Stimulated activated CD8-positive, alpha-beta memory T cell treated with anti-CD3 and anti-CD28 coated beads, Interleukin-2, amount 100 ng/mL, for 48 hours (primary cell): ENCODE measurements around the gene MAD1L1.
"Not testable (repeated sequence)": the region's sequence is repeated elsewhere in the genome, so short reads cannot be mapped to it uniquely, and the experiment has no call there.

ENCODE experiments used
- DNase-seq, 2 donors: peaks; one replicate each; pipeline ENCODE4 v3.0.0-alpha.2; 2020; ENCODE audit warnings: low read depth in 2 of 2

MAD1L1 gene

GRCh38 chr7:2232766-2233520 is at the start of gene MAD1L1:
Gene MAD1L1, minus strand, starts transcription at chr7:2232945. Its CDS starts 2,812 bp downstream, at chr7:2230133.
- peak; percentile 85 for DNase-seq

DNA sequence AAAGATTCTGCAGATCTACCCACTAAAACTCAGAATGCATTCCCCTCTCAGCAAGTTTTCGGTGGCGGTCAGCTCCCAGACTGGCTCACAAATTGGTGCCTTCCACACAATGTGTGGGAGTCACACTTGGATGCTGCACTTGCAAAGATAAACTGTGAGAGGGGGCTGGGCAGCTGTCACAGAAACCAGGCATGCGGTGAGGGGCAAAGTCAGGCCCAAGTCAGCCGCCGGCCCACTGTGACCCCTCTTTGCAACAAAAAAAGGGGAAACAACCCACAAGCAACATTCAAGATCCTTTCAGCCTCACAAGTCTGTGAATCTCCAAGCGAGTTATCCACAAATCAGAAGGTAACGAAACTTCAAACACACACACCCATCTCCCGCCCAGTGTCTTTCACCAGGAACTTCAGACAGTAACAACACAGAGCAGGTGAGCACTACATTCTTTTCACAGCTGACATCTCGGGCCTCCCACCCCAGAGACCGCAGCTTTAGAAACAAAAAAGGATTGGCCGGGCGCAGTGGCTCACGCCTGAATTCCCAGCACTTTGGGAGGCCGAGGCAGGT is 49.5 kb upstream of the MAD1L1 start:
- DNase-seq: no peak

GRCh38 chr7:2281541-2281940 is 48.8 kb upstream of the MAD1L1 start:
- no peak for DNase-seq

DNA sequence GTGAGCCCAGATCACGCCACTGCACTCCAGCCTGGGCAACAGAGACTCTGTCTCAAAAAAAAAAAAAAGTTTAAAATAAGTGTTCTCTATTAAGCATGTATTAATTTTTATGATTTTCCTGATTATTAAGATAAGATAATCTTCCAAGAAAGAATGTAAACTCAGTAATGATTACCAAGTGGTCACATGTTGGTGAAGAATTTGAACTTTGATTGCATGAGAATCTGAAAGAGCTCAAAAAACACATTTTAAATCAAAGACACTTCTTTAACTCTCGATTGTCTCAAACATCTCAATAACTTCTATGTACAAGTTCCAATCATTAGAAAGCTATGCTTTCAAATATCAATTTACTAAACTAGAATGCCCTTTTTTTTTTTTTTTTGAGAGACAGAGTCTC is 47.7 kb upstream of the MAD1L1 start:
- no peak for DNase-seq

- DNase-seq: no peak
Measured at GRCh38 chr7:2279896-2280295, 47.2 kb upstream of the MAD1L1 start.

DNA sequence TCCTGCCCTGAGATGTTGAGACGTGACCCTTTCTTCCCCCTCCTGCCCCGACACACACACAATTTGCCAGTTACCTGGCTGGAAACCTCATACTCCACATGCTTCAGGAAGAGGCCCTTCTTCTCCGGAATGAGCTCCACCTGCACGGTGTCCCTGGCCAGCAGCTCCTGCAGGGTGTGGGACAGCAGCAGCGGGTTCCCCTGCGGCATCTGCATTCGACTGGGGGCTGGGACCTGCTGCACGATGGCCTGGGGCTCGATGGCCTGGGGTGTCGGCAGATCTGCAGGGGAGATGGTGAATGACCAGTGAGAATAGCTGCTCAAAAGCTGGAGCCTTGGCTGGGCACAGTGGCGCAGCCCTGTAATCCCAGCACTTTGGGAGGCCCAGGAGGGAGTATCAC is 45.3 kb upstream of the MAD1L1 start:
- DNase-seq: no peak

- no peak for DNase-seq
Measured at GRCh38 chr7:2276107-2276506, 43.4 kb upstream of the MAD1L1 start.

GRCh38 chr7:2275101-2275500 is 42.4 kb upstream of the MAD1L1 start:
- DNase-seq: no peak

DNA sequence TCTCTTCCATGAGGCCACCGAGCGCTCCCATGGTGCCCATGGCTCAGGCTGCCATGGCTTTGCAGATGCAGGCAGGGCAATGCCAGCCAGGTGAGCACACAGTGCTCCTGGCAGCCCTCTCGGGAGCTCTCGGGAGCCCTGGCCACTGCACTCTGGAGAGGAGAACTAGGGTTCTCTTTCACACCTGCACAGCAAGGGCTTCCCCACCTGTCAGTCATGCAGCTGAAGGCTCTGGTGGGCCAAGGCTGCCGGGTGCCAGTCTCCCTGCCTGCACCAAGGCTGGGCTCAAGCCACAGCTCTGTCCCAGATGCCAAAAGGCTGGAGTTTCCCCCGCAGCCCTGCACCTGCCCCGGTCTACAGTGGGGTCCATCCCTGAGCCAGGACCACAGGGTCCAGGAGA is 41.9 kb upstream of the MAD1L1 start:
- no peak for DNase-seq

GRCh38 chr7:2273866-2274265 is 41.1 kb upstream of the MAD1L1 start:
- no peak for DNase-seq

DNA sequence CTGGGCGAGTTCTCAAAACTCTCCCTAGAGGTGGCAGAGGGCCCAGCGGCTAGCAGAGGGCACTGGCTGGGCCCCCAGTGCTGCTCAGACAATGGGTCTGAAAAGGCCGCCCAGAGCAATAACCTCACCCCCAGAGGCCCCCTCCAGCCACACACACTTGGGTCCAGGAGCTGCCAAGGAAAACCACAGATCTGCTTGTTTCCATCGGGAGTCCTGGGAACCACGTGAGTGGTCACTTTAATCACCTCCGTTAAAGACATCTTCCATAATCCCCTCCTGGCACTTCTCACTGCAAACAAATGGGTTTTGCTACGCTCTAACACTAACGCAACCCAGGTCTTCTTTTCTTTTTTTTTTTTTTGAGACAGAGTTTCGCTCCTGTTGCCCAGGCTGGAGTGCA is 39.3 kb upstream of the MAD1L1 start:
- DNase-seq: no peak

DNA sequence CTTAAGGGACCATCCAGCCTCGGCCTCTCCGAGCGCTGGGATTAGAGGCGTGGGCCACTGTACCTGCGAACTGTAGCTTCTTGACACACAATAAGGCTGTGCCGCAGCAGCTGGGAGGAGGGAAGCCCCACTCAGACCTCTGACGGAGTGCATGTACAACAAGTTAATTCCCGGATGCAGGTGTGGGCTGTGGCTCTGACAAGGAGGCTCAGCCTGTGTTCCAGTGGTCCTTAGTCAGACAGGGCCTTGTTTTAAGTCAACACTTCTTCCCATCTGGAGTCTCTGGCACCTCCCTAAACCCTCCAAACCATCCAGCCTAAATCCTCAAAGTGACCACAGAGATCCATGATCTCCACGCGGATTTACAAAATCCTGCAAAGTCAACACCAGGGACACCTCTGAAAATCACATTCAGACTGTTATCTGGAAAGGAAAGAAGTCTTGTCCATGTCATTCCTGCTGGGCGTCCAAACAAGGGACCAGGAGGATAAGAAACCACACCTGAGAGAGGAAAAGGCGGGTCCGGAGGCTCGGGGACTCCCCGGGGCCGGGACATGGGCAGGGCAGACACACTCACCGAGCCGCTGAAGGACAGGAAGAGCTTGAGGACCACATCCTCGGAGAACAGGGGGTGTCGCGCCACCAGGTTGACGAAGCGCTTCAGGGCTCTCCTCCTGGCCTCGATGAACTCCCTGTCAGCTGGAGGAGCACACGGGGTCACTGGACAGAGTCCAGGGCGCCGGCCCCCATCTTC is 38.7 kb upstream of the MAD1L1 start:
- DNase-seq: no peak

- DNase-seq: no peak
Measured at GRCh38 chr7:2270495-2270894, 37.8 kb upstream of the MAD1L1 start.

DNA sequence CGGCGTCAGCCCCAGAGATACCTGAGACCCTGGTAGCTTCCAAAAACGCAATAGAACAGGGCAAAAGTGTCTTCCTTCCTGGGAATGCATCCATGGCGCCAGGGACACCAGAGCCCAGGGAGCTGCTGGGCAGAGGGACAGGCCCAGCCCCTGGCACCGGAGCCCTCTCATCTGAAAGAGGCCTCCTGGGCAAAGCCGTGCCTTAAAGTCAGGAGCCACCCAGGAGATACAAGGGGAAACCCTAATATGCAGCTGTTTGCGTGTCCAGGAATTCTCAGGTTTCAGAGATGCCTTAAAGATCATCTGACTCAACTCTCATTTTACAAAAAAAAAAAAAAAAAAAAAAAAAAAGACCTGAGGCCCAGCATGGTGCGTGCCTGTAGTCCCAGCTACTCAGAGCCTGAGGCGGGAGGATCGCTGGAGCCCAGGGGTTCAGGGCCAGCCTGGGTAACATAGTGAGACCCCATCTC is 37.3 kb upstream of the MAD1L1 start:
- DNase-seq: no peak

- not testable (repeated sequence) for DNase-seq
Measured at GRCh38 chr7:2269089-2269990, 36.6 kb upstream of the MAD1L1 start.

DNA sequence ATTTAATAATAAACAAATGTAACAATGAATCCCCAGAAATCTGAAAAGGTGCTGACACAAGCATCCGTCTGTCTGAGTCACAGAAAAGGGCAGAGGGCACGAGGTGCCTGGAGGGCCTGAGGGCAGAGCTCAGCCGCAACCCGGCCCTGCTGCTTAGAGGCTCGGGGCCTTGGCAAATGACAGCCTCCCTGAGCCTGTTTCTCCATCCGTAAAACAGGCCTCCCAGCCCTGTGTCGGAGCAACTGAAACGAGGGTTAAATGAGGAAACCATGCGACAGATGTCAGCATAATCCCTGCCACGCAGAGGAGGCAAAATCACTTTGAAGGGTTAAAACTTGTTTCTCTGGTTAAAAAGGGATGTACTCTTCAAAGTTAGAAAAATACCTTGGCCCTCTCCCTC is 34.2 kb upstream of the MAD1L1 start:
- no peak for DNase-seq

DNA sequence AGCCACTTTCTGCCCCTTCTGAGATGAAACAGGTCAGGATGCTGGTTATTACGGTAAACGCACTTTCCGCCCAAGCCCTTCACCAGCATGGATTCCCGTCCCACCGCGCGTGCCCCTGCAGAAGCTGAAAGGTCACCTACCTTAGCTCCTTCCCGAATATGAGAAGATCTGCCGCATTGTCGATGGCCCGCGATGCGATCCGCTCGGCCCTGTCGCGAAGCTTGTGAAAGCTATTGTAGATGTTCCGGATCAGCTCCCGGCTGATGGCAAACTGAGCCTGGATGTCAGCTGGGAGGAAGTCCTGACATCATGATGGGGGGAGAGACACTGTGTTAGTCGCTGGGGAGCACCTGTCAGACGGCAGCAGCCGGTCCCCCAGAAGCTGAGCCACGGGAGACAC is 31.4 kb upstream of the MAD1L1 start:
- no peak for DNase-seq

DNA sequence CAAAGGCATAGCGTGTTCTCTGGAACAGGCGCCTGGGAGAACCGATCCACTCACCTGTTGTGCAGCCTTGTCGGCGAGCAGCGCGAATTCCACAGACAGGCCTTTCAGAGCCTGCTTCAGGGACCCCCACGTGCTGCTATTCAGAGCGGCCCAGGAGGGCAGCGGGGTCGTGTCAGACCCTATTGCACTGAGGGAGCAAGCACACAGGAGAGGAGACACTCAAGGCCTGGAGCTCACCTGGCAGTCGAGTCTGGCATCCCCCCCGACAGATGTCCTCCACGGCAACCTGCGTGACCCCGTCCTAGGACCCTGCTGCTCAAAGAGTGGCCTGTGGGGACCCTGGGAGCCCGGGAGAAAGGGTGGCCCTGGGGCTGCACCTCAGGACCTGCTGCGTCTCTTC is 30.4 kb upstream of the MAD1L1 start:
- DNase-seq: no peak

- DNase-seq: no peak
Measured at GRCh38 chr7:2261611-2262010, 28.9 kb upstream of the MAD1L1 start.

GRCh38 chr7:2260820-2261219 is 28.1 kb upstream of the MAD1L1 start:
- no peak for DNase-seq

- DNase-seq: no peak
Measured at GRCh38 chr7:2259480-2259879, 26.7 kb upstream of the MAD1L1 start.
